IMR-90 (cell line): Measurements from ENCODE around the gene XAB2. TPM values are rescaled to one million over a fixed set of nuclear protein-coding genes. Genes with fewer than 3 reads are reported as not detected.

Experiments used
- ATAC-seq: fragments of 200-7000 bp; cut with Tn5 transposase; 2 replicates; pipeline ENCODE4 v1.9.1; 2020; ENCODE audit warnings: low read depth, mild to moderate bottlenecking, moderate library complexity
- BruUV-seq: library from RNA; stranded (reverse); fragments of 400-500 nt; replicated peaks from 2 replicates; lab custom pipeline; 2021; lab: Mats Ljungman, UMichigan
- CTCF ChIA-PET: fragments of 300-600 bp; formaldehyde crosslinking; extraction: SDS; loops from one replicate; lab custom pipeline; 2021; ENCODE audit warnings: antibody characterized with exemption; lab: Yijun Ruan, JAX
- POLR2A ChIA-PET: fragments of 300-600 bp; sonication (Branson Sonifier 250); formaldehyde crosslinking; loops from one replicate; lab custom pipeline; 2022; ENCODE audit warnings: antibody characterized with exemption; ENCODE audit not compliant: unreplicated experiment; lab: Charles Lee
- DNase-seq: peaks from one replicate; pipeline ENCODE4 v3.0.0; 2013
- H2AFZ ChIP-seq: replicated peaks from 2 replicates; pipeline ENCODE3; 2013; ENCODE audit warnings: low read length, mild to moderate bottlenecking; ENCODE audit not compliant: poor library complexity
- H2AK5ac ChIP-seq: 2 replicates; pipeline ENCODE4 v1.6.1; 2013; ENCODE audit warnings: low read depth, low read length, inconsistent platforms
- H2AK9ac ChIP-seq: replicated peaks from 2 replicates; pipeline ENCODE3; 2013; ENCODE audit warnings: mild to moderate bottlenecking, low read depth, low read length, moderate library complexity; ENCODE audit not compliant: poor library complexity
- H2BK120ac ChIP-seq: 2 replicates; pipeline ENCODE4 v1.6.1; 2013; ENCODE audit warnings: low read depth, low read length, inconsistent platforms
- H2BK15ac ChIP-seq: 3 replicates; pipeline ENCODE4 v1.6.1; 2013; ENCODE audit warnings: low read depth, low read length, inconsistent platforms
- H2BK20ac ChIP-seq: 2 replicates; pipeline ENCODE4 v1.6.1; 2013; ENCODE audit warnings: low read depth, mild to moderate bottlenecking, inconsistent platforms, low read length, moderate library complexity
- H2BK5ac ChIP-seq: 2 replicates; pipeline ENCODE4 v1.6.1; 2013; ENCODE audit warnings: mild to moderate bottlenecking, low read depth, low read length, inconsistent platforms; ENCODE audit not compliant: poor library complexity, severe bottlenecking
- H3K14ac ChIP-seq: replicated peaks from 2 replicates; pipeline ENCODE4 v1.6.1; 2013; ENCODE audit warnings: low read depth, low read length, inconsistent platforms
- H3K18ac ChIP-seq: 2 replicates; pipeline ENCODE4 v1.6.1; 2013; ENCODE audit warnings: low read depth, low read length, control low read depth
- H3K23ac ChIP-seq: 2 replicates; pipeline ENCODE4 v1.6.1; 2013; ENCODE audit warnings: low read depth, low read length, inconsistent platforms
- H3K27ac ChIP-seq: 2 replicates; pipeline ENCODE4 v1.5.1; 2013; ENCODE audit warnings: mild to moderate bottlenecking, control low read depth, low read length; ENCODE audit not compliant: insufficient read depth
- H3K27me3 ChIP-seq: 2 replicates; pipeline ENCODE4 v1.6.1; 2013; ENCODE audit warnings: low read length; ENCODE audit not compliant: control insufficient read depth, insufficient read depth
- H3K36me3 ChIP-seq: 2 replicates; pipeline ENCODE4 v1.6.1; 2013; ENCODE audit warnings: low read length, mixed read lengths; ENCODE audit not compliant: control insufficient read depth, insufficient read depth
- H3K4ac ChIP-seq: 2 replicates; pipeline ENCODE4 v1.6.1; 2013; ENCODE audit warnings: low read depth, low read length, inconsistent platforms
- H3K4me1 ChIP-seq: 2 replicates; pipeline ENCODE4 v1.6.1; 2013; ENCODE audit warnings: low read length, mixed read lengths; ENCODE audit not compliant: control insufficient read depth, insufficient read depth
- H3K4me2 ChIP-seq: 2 replicates; pipeline ENCODE4 v1.6.1; 2013; ENCODE audit warnings: low read depth, mild to moderate bottlenecking, control low read depth, low read length, moderate library complexity
- H3K4me3 ChIP-seq: 2 replicates; pipeline ENCODE4 v1.5.1; 2013; ENCODE audit warnings: low read depth, mild to moderate bottlenecking, control low read depth, low read length, moderate library complexity; ENCODE audit not compliant: insufficient read depth
- H3K56ac ChIP-seq: 2 replicates; pipeline ENCODE4 v1.6.1; 2013; ENCODE audit warnings: low read length, inconsistent platforms; ENCODE audit not compliant: insufficient read depth; ENCODE audit errors: extremely low read depth
- H3K79me1 ChIP-seq, 2 experiments: 2 replicates each; pipeline ENCODE4 v1.6.1; 2013; ENCODE audit warnings: low read length in 2 of 2, inconsistent platforms in 1 of 2, low read depth in 1 of 2
- H3K9ac ChIP-seq: 2 replicates; pipeline ENCODE4 v1.6.1; 2013; ENCODE audit warnings: low read depth, low read length, control low read depth
- H3K9me1 ChIP-seq: 2 replicates; pipeline ENCODE4 v1.6.1; 2013; ENCODE audit warnings: low read length, inconsistent platforms; ENCODE audit not compliant: insufficient read depth
- H3K9me3 ChIP-seq: 2 replicates; pipeline ENCODE4 v1.6.1; 2013; ENCODE audit warnings: low read length; ENCODE audit not compliant: control insufficient read depth, insufficient read depth
- H4K20me1 ChIP-seq: 2 replicates; pipeline ENCODE4 v1.6.1; 2013; ENCODE audit warnings: low read length, inconsistent platforms; ENCODE audit not compliant: insufficient read depth
- H4K5ac ChIP-seq: 2 replicates; pipeline ENCODE4 v1.6.1; 2013; ENCODE audit warnings: mild to moderate bottlenecking, low read depth, low read length, control low read depth
- H4K8ac ChIP-seq, 2 experiments: 2 replicates each; pipeline ENCODE4 v1.6.1; 2013; ENCODE audit warnings: low read depth in 2 of 2, low read length in 2 of 2, control low read depth in 1 of 2, inconsistent platforms in 1 of 2
- H4K91ac ChIP-seq: 2 replicates; pipeline ENCODE4 v1.6.1; 2013; ENCODE audit warnings: low read depth, low read length, inconsistent platforms; ENCODE audit not compliant: insufficient read depth
- CEBPB ChIP-seq: IDR thresholded peaks from 2 replicates; pipeline ENCODE4 v1.6.1; 2012; ENCODE audit warnings: low read depth, low read length, improper control_type of control experiment
- CTCF ChIP-seq: conservative IDR thresholded peaks from 2 replicates; pipeline ENCODE4 v1.5.1; 2012; ENCODE audit warnings: mild to moderate bottlenecking, low read depth, low read length, improper control_type of control experiment
- MAFK ChIP-seq: IDR thresholded peaks from 2 replicates; pipeline ENCODE4 v1.6.1; 2012; ENCODE audit warnings: low read depth, low read length, improper control_type of control experiment
- MAZ ChIP-seq: IDR thresholded peaks from 2 replicates; pipeline ENCODE4 v1.6.1; 2012; ENCODE audit warnings: low read depth, mild to moderate bottlenecking, low read length, improper control_type of control experiment, moderate library complexity, borderline replicate concordance
- MXI1 ChIP-seq: IDR thresholded peaks from 2 replicates; pipeline ENCODE4 v1.6.1; 2012; ENCODE audit warnings: low read depth, mild to moderate bottlenecking, low read length, moderate library complexity, borderline replicate concordance
- RAD21 ChIP-seq: IDR thresholded peaks from 2 replicates; pipeline ENCODE4 v1.6.1; 2012; ENCODE audit warnings: low read length, improper control_type of control experiment
- SMC3 ChIP-seq: fragments of 150-350 bp; IDR thresholded peaks from 2 replicates; pipeline ENCODE4 v1.6.1; 2016; ENCODE audit warnings: low read depth, mild to moderate bottlenecking, antibody characterized with exemption, low read length, moderate library complexity
- WGBS, 2 experiments: methylation state at CpG; one replicate each; pipeline versions ENCODE4 v1.1.5 to v1.1.7; 2013; ENCODE audit warnings: missing lambda C conversion rate in 2 of 2; ENCODE audit not compliant: insufficient read length in 1 of 2; ENCODE audit errors: extremely low coverage in 2 of 2; 5-methylcytosine and 5-hydroxymethylcytosine counted together
- dilution Hi-C: fragments of 300-500 bp; cut with HindIII; formaldehyde crosslinking; loops from one replicate; pipeline ENCODE4 v1.14.3; 2018; ENCODE audit warnings: low sequenced_read_pairs; ENCODE audit not compliant: unreplicated experiment
- in situ Hi-C: fragments of 300-500 bp; cut with MboI; formaldehyde crosslinking; loops from 3 replicates; pipeline ENCODE4 v1.14.3; 2019; ENCODE audit warnings: low sequenced_read_pairs, inconsistent platforms, mixed read lengths
- intact Hi-C: fragments of 100-400 bp; cut with micrococcal nuclease; formaldehyde crosslinking; loops from 2 replicates; pipeline ENCODE4 v1.10.0; 2022
- polyA plus RNA-seq, 3 experiments: library from polyadenylated mRNA; depleted of rRNA; stranded (reverse); fragments of >200 nt; gene quantifications; 2 replicates each; pipeline ENCODE4 v1.2.3, GENCODE V29; 2012; ENCODE audit warnings: low replicate concordance in 1 of 3
- total RNA-seq: library from RNA; depleted of rRNA; stranded (reverse); fragments of >200 nt; gene quantifications from 2 replicates; pipeline ENCODE4 v1.2.3, GENCODE V29; 2012

The XAB2 gene
- total and polyA plus RNA-seq, 2 of the 4 experiments (the other 2 are of a cell fraction), result 29.9 to 34.4 TPM

DNA sequence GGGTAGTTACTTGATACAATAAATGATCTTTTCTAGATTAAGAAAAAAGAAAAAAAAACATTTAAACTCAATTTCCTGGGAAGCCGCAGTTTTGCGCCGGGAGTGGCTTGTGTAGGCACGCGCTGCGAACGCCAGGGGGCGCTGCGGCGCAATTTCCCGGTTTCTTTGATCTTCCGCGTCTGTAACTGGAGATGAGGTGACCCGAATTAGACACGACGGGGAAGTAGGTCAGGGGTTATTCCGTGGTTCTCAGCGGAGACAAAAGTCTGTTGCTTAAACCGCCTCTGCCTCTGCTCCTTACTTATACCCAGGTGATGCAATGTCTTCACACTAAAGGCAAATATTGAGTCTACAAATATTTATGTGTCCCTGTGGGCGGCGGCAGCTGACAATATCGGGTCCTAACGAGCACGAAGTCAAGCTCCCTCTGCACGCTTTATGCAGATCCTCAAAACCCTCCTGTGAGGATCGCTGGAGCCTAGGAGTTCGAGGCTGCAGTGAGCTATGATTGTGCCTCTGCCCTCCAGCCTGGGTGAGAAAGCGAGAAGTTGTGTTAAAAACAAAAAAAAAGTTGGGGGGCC is 22.8 kb upstream of the XAB2 start:
- Histone ChIP-seq H3K23ac (no peak overlapping the region), H3K79me1 (no peaks in the 10 kb centered on the region), H3K14ac (0 out of 2 replicates have a peak overlapping the region, but pooled peaks have one; percentile 54), H3K4me1 (no peaks in the 10 kb centered on the region), H3K9ac (no peak overlapping the region), H3K18ac (no peak overlapping the region), H4K8ac (peak overlapping the region in 1 of 2 experiments; percentile 31; a peak in 1 of 4 replicates), H3K9me1 (no peaks in the 10 kb centered on the region), H2BK20ac (no peak overlapping the region), H4K5ac (peak overlapping the region; percentile 59; the same call in 1 of the 2 replicates), H3K4me2 (peak overlapping the region; percentile 70), H3K36me3 (no peaks in the 10 kb centered on the region), H3K27ac (no peak overlapping the region), H2BK15ac (no peak overlapping the region), H4K20me1 (no peaks in the 10 kb centered on the region), H2AK9ac (no peak overlapping the region), H3K4ac (no peak overlapping the region), H3K27me3 (peaks cover 6% of the 10 kb centered on the region; the same call in 1 of the 2 replicates), H2BK5ac (no peak overlapping the region), H4K91ac (no peak overlapping the region), H3K9me3 (no peaks in the 10 kb centered on the region), H2AFZ (peak overlapping the region; percentile 83), H3K56ac (no peak overlapping the region), H2AK5ac (no peak overlapping the region), H2BK120ac (no peak overlapping the region), H3K4me3 (peak overlapping the region; percentile 8; the same call in 1 of the 2 replicates)
- POLR2A ChIA-PET, result no interaction called here
- dilution Hi-C loops, result no loop called here
- in situ Hi-C loops, result no loop called here
- DNase-seq (peak; percentile 60), ATAC-seq (peak; percentile 90)
- no TSS peak for BruUV-seq
- 28% methylated on average over 6 of the region's 28 CpGs; no CpG with 5 or more reads in 1 of the 2 experiments for WGBS, 2 experiments
- CTCF ChIA-PET, result interaction anchor here (0.7 to 1.4 kb wide), 3 partner anchors 14 to 148 kb away, joined by 3 to 9 read pairs (median 3); partner anchors contain the start of genes PET100 and XAB2
- intact Hi-C loops, result loop anchor here (1.0 kb wide), 2 partner anchors 28 to 147 kb away; partner anchors contain the start of gene TRAPPC5
- TF ChIP-seq SMC3, result peak; percentile 71
- TF ChIP-seq MAFK, result no peak
- peak; percentile 79 for TF ChIP-seq CEBPB
- no peak for TF ChIP-seq MXI1
- TF ChIP-seq CTCF, result peak; percentile 97
- TF ChIP-seq RAD21, result peak; percentile 62
- TF ChIP-seq MAZ, result 0 out of 2 replicates have a peak, but pooled peaks have one; percentile 21
